GM19239 (cell line): ENCODE results near the gene CYGB.
"Not testable (repeated sequence)": the region's sequence is repeated elsewhere in the genome, so short reads cannot be mapped to it uniquely, and the experiment has no call there.

ENCODE experiments used
- DNase-seq: peaks from one replicate; pipeline ENCODE4 v3.0.0; 2011; ENCODE audit warnings: low spot score; ENCODE audit not compliant: insufficient read length
- FAIRE-seq: peaks from 2 replicates; lab custom pipeline; 2011; peaks lifted over from hg19 to GRCh38; lab: Jason Lieb, UNC

CYGB gene

DNA sequence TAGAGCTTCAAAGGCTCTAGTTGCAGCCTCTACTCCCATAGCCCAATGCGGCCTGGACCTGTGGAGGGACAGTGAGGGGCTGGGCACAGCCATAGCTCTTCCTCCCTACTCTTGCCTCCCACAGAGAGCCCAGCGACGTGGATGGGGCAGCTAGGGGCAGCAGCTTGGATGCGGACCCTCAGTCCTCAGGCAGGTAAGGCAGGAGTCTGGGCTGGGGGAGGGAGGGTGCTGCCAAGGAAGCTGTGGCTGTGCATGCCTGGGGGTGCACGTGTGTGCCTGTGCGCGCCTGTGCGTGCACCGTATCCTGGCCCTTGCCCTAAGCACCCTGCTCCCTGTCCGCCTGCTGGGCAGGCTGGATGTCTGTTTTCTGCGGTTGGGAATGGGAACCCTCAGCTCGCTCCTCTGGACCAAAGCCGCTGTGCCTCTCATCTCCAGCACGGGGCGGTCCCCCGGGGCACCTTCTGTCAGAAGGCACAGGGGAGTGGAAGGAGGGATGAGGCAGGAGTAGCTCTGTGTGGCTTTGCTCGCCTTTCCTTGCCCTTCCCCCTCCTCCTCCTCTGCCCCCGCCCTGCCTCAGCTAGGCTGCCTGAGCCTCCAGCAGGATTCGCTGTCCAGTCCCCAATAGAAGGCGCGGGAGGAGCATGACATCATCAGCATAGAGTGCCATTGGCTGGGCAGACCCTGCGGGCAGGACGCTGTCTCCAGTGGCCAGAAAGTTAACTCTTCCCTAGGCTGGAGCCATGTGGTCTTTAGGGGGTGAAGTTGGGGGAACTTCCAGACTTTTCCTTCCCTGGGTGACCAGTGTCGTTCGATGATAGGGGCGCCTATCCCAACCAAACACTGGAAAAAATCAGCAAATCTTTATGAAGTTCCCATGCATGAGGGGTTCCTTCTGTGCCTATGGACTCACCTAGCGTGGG lies 3.1 kb upstream of the CYGB start:
- DNase-seq (peak; percentile 85), FAIRE-seq (no peak)

DNA sequence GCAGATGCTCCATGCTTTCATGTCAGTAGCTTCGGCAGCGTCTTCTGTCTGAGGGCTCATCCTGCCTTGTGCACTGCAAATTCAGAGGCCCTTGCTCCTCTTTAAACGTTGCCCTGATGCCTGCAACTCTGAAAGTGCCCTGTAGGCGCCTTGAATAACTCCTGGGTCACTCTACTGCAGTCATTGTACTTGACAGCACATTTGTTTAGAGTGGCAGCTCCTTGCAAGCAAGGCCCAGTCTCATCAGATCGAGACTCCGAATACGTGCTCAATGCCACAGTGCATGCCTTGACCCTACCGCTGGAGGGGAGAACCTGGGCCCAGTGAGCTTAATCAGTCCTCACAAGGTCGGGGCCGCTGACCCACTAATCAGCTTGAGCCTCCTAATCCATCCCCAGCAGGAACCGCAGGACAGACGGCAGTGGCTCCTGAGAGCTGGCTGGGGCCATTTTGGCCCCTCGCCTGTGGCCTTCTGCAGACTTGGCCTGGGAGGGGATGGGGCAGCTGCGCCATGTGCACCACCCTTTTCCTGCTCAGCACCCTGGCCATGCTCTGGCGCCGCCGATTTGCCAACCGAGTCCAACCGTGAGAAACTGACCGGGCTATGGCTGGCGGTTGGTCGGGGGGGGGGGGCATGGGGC lies 2.2 kb upstream of the CYGB start, which contains the start of gene PRCD:
TSS of gene PRCD (plus strand) at position 414 of the 641 bp plus-strand sequence. CDS start at position 512, 98 bp downstream.
- no peak for DNase-seq
- no peak for FAIRE-seq

DNA sequence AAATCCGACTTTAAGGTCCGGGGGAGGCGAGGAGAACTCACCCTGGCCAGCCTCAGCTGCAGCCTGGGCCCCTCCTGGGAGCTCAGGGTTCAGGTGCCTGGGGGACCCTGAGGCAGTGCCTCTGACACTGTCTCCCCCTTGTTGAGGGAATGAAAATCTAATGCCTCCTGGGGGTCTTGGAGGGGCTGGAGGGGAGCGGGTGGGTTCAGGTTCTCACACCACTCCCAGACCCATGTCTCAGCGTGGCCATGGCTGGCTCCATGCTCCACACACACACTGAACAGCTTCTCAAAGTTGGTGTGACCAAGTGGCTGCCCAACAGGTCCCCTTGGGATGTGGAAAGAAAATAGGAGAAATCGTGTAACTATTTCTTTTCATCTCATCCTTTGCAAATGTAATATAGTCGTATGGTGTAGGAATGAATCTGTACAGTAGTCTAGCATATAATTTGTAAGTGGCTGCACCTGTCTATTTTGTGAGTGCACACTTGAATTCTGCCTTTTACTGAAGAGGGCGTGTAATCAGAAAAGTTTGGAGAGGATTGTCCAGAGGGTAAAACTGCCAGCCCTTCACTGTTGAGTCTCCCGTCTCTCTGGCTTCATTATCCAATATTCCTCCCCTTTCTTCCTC lies 1.5 kb upstream of the CYGB start:
- FAIRE-seq (no peak), DNase-seq (no peak)

DNA sequence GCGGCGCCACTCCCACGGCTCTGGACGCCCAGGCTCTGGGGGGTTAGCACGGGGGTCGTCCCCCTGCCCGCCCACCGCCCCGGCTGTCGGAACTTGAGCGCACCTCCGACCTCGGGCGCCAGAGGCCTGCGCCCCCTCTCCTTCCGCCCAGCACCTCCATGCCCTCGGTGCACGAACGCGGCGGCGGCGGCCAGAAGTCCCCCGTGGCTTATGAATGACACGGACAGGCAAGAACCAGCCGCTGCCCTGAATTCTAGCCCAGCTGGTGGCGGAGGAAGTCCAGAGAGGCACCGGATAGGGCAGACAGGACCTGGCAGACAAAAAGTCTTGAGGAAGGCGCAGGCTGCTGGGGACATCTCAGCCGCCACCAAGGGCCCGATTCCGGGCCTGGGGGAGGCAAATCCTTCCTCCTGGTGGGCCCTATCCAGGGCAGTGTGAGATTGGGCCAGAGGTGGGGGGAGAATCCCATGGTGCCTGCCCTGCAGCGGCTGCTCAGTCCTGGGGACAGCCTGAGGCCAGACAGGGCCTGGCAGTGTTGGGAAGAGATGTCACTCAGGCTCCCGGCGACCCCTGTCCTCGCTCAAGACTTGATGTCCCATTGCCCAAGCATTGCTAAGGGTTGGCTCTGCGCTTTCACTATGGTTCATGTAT lies 897 bp upstream of the CYGB start:
- DNase-seq (no peak), FAIRE-seq (no peak)

DNA sequence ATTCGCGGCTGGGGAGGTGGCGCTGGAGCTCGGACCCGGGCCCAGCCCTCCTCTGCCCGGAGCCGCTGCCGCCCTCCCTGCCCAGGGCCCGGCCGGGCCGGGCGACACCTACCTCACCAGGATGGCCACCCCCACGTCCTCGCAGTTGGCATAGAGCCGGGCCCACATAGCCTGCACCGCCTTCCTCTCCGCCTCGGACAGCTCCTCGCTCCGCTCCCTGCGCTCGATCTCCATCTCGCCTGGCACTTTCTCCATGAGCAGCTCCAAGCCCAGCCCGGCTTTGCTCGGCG lies 276 bp downstream of the CYGB start:
- no peak for FAIRE-seq
- DNase-seq: no peak

DNA sequence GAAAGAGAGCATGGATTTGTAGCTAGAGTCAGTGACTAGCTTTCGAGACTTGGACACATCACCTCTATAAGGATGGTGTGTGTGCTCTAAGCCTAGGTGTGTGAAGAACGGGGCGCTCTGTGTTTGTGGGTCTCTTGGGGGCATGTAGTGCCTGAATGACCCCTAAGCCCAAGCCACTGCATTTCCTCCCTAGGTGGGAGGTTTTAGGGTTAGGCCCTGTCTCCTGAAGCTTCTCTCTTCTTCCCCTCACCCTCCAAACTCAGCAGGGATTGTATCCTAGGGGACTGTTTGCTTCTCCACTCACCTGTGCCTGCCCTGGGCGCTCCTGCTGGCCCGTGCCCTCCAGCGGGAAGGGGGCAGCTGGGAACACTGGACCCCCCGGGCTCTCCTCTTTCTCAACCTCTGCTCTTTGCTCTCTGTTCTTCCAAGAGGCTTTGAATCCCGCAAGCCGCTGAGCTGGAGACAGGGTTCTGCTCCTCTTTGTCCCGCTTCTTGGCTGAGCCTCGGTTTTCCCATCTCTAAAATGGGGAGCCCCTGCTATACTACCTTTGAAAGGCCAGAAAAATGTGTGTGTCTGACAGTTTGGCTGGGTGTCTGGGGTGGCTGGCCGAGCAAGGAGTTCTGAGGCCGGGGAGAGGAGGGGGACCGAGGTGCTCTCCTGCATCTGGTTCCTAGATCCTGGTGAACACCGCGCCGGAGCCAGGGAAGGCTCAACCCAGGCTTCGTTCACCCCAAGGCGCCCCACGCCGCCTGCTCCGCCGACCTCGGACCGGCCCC lies 810 bp downstream of the CYGB start:
- FAIRE-seq (no peak), DNase-seq (no peak)

DNA sequence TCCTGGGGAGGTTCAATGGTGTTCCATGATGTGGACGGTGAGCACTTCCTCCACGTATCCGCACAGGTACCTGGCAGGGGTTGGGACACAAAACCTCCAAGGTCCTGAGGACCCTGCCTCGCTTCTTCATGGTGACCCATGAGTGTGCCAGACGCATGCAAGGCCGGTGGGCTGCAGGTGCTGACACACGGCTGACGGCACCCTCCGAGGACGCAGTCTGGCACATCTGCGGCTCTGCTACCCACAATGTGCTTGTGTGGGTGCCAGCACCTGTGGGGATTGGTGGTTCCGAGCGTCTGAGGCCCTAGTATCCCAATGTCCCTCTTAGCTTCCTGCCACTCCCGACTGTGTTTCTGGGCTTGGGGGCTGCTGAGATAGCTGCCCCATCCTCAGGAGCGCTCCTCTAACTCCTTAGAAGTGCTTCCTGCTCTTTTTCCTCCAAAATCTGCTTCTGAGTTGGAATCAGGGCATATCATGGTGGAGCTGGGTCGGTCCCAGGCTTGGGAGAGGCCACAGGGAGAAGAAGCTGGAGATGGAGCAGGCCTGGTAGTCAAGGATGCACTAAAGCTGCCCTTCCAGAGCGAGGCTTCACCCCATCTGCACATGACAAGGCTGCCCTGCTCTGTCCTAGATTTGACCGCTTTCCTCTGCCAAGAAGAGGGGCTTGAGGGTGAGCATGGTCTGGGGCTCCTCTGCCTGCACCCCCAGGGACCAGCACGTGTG lies 1.6 kb downstream of the CYGB start:
- FAIRE-seq: no peak
- no peak for DNase-seq

DNA sequence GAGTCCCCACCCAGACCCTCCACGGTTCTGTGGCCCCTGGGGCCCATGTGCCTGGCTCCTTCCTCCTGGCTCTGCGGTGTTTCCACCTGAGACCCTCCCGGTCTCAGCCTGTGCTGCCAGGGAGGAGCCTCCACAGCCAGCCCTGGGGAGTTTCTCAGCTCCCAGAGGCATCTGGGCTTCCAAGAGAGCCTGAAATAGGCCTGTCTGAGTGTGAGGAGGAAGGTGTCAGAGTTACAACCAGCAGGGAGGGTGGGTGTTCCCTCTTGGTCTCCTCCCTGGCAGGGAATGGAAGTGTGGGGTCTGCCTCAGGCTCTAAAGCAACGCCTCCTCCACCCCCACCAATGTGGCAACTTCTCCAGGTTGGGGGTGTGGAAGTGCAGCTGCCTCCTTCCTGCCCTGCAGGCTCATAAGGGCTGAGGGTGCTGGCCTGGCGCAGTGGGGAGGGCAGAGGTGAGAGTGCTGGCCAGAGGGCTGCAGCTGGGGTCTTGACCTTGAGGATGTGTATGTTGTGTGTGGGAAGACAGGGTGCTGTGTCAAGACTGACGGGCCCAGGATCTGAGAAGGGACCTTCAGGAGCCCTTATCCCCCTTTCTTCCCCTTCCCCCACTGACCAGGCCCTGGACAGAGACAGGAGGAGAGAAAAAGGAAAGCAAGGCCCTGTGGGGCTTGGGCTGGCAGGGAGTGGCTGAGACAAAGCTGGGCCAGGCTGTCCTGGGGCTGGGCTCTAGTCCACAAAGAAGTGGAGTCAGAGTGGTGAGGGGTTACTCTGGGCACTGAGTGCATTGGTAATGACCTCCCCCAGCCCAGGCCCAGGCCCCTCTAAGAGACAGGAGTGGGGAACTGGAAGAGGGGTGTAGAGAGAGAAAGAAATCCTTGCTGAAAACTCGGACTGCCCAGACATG lies 2.4 kb downstream of the CYGB start:
- no peak for FAIRE-seq
- no peak for DNase-seq

DNA sequence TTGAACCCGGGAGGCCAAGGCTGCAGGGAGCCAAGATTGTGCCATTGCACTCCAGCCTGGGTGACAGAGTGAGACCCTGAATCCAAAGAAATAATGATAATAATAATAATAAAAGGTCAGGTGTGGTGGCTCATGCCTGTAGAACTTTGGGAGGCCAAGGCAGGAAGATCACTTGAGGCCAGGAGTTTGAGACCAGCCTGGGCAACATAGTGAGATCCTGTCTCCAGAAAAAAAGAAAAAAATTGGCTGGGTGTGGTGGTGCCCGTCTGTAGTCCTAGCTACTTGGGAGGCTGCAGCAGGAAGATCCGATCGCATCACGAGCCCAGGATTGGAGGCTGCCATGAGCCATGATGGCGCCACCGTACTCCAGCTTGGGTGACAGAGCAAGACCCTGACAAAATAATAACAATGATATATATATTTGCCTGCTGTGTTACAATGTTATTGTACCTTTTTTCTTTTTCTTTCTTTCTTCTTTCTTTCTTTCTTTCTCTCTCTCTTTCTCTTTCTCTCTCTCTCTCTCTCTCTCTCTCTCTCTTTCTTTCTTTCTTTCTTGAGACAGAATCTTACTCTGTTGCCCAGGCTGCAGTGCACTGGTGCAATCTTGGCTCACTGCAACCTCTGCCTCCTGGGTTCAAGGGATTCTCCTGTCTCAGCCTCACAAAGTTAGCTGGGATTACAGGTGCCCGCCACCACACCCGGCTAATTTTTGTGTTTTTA lies 3.7 kb downstream of the CYGB start:
- DNase-seq, FAIRE-seq: not testable (repeated sequence)

DNA sequence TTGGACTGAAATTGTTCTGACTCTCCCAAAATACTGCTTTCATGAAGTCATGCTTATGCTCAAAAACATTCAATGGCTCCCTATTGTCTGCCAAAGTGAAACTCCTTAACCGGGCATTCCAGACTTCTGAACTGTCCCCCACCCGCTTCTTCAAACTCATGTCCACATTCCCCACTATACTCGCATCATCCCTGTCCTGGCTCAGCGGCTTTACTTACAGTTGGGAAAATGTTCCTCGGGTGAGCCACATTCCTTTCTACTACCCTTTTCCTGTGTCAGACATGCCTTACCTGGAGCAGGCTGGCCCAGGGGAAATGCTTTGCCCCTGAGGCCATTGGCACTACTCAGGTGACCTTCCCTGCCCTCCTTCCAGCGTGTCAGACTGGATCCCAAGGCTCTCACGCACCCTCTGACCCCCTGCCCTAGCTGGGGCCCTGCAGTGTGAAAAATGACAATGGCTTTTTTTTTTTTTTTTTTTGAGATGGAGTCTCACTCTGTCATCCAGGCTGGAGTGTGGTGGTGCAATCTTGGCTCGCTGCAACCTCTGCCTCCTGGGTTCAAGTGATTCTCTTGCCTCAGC lies 5.3 kb downstream of the CYGB start:
- no peak for DNase-seq
- FAIRE-seq: no peak

DNA sequence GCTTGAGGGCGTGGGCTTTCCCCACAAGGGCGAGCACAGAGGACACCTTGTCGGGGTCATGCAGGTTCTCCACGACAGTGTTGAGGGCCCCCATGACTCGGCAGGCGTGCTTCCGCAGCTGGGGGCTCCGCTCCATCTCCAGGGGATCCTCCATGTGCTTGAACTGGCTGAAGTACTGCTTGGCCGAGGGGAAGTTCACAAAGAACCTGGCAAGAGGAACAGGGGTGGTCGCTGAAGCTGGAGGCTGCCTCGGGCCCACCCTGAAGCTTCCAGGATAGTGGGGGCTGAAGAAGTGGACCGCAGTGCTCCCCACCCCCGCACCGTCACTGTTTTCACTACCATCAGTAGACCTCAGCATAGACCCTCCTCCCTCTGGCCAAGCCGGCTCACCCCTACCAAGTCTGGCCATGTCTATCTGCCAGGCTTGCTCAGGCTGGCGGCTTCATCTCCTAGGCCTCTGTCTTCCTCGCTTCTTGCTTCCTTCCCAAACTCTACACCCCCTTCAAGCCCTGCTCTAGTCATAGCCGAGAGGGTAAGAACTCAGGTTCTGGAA lies 5.9 kb downstream of the CYGB start:
- no peak for DNase-seq
- FAIRE-seq: no peak

DNA sequence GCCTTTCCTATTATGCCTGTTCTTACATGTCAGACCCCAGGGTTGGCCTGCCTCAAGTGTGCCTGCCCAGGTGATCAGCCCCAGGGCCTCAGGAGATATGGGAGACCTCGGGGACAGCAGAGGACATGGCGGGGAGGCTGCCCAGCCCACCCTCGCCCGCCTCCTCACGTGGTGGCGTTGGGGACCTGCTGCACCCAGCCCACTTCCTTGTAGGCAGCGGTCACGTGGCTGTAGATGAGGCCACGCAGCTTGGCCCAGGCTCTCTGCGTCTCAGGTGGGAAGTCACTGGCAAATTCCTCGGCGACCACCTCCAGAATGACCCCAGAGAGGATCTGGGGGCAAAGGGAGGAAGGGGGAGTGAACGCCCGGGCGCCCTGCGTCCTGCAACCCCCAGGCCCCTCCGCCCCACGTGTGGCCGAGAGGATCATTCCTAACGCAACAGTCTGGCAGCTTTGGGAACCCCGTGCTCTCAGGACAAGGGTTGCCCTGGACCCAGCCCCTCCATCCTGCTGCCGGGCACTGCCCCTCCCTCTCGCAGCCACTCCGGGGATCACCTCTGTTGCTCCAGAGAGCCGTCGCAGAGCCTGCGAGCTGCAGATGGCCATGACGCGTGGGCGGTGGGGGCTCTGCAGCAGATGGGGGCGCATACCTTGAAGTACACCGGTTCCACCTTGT lies 6.6 kb downstream of the CYGB start:
- FAIRE-seq (no peak), DNase-seq (no peak)

DNA sequence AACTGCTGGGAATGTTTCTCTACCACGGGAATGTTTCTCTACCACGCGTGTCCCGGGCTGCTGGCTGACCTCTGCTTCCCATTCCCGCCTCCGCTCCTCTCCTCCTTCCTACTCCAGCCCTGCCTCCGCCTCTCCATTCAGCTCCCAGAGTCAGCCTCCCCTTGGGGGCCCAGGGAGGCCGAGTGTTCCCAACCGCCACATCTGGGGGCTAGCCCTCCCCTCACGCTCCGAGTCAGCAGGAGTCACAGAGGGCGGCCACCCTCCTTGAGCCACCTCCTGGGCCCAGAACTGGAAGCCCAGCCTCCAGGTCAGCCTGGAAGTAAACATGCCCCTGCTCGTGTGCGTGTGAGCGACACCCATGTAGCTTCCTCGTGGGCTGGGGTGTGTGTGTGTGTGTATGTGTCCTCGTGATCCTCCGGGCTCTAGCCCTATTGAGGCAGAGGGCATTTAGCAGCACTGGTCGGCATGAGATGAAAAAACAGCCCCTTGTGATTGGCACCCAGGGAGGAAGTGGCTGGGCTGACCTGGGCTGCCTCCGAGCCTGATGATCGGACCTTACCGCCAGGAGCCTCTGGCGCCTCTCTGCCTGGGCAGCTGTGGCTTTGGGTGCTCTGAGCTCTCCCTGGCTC lies 7.3 kb downstream of the CYGB start:
- DNase-seq (no peak), FAIRE-seq (no peak)

DNA sequence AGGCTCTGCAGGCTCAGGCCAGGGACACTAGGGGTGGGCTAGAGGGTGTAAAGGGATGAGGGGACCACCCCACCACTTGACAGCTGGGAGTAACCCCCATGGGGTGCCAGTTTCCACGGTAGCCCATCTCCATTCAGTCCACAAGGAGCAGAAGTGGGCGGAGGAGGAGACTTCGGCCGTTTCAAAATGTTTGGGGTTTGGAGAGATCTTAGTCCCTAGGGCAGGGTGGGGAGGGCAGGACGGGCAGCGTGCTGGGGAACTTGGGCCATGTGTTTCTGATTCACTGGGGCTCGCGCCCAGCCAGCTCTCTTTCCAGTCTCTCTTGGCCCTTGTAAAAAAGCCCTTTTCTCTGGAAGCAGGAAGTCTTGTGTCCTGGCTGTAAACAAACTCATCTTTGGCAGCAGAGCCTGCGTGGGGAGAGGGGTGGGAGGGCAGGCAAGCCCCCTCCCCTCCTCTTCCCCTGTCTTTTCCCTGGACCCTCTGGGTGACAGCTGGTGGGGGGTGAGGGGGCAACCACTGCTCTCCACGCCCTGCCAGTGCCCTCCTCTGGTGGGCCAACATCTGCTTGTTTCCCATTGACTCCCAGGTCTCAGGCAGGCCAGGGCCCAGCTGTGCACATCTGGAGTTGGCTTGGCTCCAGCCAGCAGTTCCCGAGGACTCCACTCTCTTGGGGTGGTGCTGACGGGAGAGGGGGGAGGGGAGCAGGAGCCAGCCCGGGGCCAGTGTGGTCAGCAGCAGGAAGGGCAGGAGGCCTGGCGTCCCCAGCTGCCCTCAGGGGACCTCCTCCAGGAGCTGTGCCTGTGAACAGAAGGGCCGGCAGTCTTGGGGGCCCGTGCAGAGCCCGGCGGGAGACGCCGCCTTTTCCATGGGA lies 8.1 kb downstream of the CYGB start:
- FAIRE-seq (no peak), DNase-seq (no peak)

DNA sequence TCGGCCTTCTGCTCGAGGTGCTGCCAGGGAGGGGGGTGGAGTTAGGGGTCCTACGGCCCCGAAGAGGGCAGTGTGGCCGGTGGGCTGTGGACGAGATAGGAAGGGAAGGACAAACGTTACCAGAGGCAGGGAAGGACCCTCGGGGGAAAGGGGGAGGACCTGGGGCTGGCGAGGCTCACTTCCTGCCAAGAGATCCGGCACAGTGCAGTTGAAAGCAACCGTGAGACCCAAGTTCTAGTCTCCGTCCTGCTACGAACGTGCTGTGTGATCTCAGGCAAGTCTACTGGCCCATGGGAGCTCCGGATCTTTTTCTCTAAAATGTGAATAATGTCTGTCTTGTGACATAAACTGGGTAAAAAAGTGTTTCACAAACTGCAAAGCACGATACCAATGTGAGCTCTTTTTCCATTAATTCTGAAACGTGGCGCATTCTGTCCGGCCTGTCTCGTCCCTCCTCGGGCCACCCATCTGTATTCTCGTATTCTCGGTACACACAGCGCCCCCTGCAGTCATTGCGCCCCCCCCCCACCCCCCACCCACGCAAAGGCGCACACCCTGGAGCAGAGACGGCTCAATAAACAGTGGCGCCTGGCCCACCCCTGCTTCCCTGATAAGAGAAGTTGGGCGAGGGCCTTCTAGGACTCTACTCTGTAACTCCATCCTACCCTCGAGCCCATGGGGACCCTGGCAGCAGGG lies 8.8 kb downstream of the CYGB start:
- FAIRE-seq (no peak), DNase-seq (no peak)
